ENCODE data around the gene COBLL1. TPM values are rescaled to one million over a fixed set of nuclear protein-coding genes. Genes with fewer than 3 reads are reported as not detected.

The COBLL1 gene
- total RNA-seq, 1 donor from 2014 or later, result 95.3 TPM

- ATAC-seq (no peak), DNase-seq (no peak)
- Histone ChIP-seq H3K27me3 (no peaks in the 10 kb centered on the region), H3K4me3 (no peak overlapping the region), H3K9me3 (no peaks in the 10 kb centered on the region), H3K27ac (no peak overlapping the region), H3K4me1 (peaks cover 4% of the 10 kb centered on the region), H3K36me3 (no peaks in the 10 kb centered on the region)
- TF ChIP-seq CTCF (IDR thresholded peaks at IDR 0.05), result no peak
- intact Hi-C loops (cut with DNase I), result no loop called here
These were observed 29.8 kb downstream of the COBLL1 start for GRCh38 chr2:164811819-164812218.

GRCh38 chr2:164810843-164811242 is 30.8 kb downstream of the COBLL1 start:
- H3K9me3 ChIP-seq, result no peaks in the 10 kb centered on the region
- intact Hi-C loops (cut with DNase I), result no loop called here
- no peaks in the 10 kb centered on the region for H3K27me3 ChIP-seq
- no peak for DNase-seq
- H3K27ac ChIP-seq, result no peak overlapping the region
- ATAC-seq, result peak; percentile 57
- no peaks in the 10 kb centered on the region for H3K36me3 ChIP-seq
- no peak for TF ChIP-seq CTCF (IDR thresholded peaks at IDR 0.05)
- peaks cover 4% of the 10 kb centered on the region for H3K4me1 ChIP-seq
- H3K4me3 ChIP-seq, result no peak overlapping the region

- Histone ChIP-seq H3K4me1 (peaks cover 4% of the 10 kb centered on the region), H3K9me3 (no peaks in the 10 kb centered on the region), H3K36me3 (no peaks in the 10 kb centered on the region), H3K27me3 (no peaks in the 10 kb centered on the region), H3K27ac (no peak overlapping the region), H3K4me3 (no peak overlapping the region)
- ATAC-seq (no peak), DNase-seq (no peak)
- no peak for TF ChIP-seq CTCF (IDR thresholded peaks at IDR 0.05)
- intact Hi-C loops (cut with DNase I), result no loop called here
These were observed 32.8 kb downstream of the COBLL1 start for GRCh38 chr2:164808776-164809175.

- ATAC-seq (no peak), DNase-seq (no peak)
- TF ChIP-seq CTCF (IDR thresholded peaks at IDR 0.05), result no peak
- intact Hi-C loops (cut with DNase I), result no loop called here
- no peaks in the 10 kb centered on the region for H3K36me3 ChIP-seq
- no peak overlapping the region for H3K27ac ChIP-seq
- no peaks in the 10 kb centered on the region for H3K9me3 ChIP-seq
- no peak overlapping the region for H3K4me3 ChIP-seq
- H3K4me1 ChIP-seq, result peaks cover under 1% of the 10 kb centered on the region
- no peaks in the 10 kb centered on the region for H3K27me3 ChIP-seq
These were observed 37.7 kb downstream of the COBLL1 start for GRCh38 chr2:164803776-164804466.

GRCh38 chr2:164802095-164802707 is 39.4 kb downstream of the COBLL1 start:
- DNase-seq (no peak), ATAC-seq (no peak)
- Histone ChIP-seq H3K36me3 (no peaks in the 10 kb centered on the region), H3K9me3 (no peaks in the 10 kb centered on the region), H3K27me3 (no peaks in the 10 kb centered on the region), H3K4me1 (no peaks in the 10 kb centered on the region), H3K27ac (no peak overlapping the region), H3K4me3 (no peak overlapping the region)
- intact Hi-C loops (cut with DNase I), result no loop called here
- no peak for TF ChIP-seq CTCF (IDR thresholded peaks at IDR 0.05)

Measured in upper lobe of right lung (tissue), 1 donor.